AG09319 (cell line): Measurements from ENCODE around the gene TLCD5.

Source experiments
- DNase-seq: peaks from one replicate; pipeline ENCODE4 v3.0.0-alpha.2; 2010; ENCODE audit warnings: low read depth; ENCODE audit errors: extremely low read depth
- TF ChIP-seq, protein P1 (sequence below): IDR thresholded peaks from 2 replicates; pipeline ENCODE4 v1.5.1; 2011; ENCODE audit warnings: low read depth, mild to moderate bottlenecking, inconsistent platforms, low read length, moderate library complexity

TLCD5 gene

DNA sequence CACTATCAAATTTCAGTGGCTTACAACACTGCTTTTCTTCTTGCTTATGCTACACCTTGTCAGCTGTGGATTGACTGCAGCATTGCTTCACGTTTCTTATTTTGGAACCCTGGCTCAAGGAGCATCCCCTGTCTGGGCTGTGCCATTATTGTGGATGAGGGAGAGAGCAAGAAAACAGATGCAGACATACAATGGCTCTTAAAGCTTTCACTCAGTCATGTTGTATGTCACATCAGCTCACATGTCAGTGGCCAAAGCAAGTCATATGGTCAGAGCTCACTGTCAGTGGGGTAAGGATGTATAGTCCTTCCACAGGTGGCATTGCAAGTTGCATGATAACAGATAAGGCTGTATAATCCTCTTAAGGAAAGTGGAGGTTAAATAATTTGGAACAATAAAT is 21.1 kb downstream of the TLCD5 start:
- TF ChIP-seq, protein P1, sequence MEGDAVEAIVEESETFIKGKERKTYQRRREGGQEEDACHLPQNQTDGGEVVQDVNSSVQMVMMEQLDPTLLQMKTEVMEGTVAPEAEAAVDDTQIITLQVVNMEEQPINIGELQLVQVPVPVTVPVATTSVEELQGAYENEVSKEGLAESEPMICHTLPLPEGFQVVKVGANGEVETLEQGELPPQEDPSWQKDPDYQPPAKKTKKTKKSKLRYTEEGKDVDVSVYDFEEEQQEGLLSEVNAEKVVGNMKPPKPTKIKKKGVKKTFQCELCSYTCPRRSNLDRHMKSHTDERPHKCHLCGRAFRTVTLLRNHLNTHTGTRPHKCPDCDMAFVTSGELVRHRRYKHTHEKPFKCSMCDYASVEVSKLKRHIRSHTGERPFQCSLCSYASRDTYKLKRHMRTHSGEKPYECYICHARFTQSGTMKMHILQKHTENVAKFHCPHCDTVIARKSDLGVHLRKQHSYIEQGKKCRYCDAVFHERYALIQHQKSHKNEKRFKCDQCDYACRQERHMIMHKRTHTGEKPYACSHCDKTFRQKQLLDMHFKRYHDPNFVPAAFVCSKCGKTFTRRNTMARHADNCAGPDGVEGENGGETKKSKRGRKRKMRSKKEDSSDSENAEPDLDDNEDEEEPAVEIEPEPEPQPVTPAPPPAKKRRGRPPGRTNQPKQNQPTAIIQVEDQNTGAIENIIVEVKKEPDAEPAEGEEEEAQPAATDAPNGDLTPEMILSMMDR: no peak
- no peak for DNase-seq

DNA sequence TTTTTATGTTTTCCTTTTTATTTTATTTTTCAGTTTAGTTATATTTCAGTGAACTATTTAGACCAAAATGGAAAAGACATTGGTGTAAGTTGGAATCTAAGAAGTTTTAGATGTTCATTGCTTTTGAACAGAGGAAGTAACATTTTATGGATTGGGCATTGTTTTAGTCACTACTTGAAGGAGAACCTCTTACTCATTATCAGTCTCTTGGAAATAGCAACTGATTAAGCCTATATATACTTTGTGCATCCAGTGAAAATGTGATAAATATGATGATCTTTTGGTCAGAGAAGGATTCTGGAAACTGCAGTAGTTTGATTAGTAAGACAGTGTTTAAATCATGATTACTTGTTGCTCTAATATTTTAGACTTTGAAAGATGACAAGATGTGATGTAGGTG is 25.5 kb downstream of the TLCD5 start:
- TF ChIP-seq, protein P1: no peak
- DNase-seq: no peak

DNA sequence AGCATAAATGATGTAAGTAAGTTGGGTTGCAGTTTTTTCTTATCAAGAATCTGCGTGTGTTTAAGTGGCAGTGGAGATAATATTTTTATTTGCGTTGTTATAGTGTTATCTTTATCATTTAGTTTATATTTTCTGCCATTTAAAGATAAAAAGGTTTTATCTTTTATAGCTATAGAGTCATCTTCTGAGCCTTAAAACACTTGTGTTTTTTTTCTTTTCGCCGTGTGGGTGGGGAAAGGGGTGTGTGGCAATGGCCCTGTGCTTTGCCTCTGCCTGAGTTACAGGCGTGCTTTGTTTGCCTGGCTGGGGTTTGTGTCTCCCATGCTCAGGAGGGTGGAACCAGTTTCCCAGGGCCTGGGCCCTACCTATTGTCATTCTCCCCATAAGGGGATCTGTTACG is 27.3 kb downstream of the TLCD5 start:
- TF ChIP-seq, protein P1: no peak
- DNase-seq: no peak

DNA sequence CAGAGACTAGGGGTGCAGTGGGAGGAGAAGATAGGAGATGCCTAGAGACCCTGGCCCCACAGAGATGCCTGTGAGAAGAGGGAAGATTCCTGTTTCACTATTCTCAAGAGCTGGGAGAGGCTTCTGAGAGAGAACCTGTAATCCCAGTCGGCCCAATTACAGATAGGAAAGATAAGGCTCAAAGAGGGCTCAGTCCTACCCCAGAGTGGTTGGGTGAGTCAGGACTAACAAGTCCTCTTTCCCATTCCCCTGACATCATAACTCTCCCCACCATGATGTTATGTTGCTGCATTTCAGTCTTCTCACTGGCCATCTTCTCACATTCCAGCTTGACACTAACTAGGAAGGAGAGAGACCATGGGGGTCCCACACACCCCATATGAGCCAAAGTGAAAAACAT is 29.0 kb downstream of the TLCD5 start:
- DNase-seq: no peak
- TF ChIP-seq, protein P1: no peak

DNA sequence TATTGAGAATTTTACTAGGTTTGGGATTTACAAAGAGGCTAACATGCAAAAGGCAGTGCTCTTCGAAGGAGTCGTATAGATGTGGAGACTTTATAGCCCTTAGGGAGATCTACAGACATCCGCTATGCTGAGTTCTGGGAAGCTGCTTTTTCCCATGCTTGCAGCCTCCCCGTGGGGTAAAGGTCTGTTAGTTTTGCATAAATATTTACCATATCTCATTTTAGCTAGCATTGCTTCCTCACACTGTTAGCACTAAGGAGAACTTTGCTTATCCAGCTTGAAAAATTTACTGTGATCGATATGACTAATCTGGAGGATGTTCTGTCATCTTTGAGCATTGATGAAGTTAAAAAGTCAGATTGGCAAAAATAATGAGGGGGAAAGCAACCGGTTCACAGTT is 29.7 kb downstream of the TLCD5 start:
- TF ChIP-seq, protein P1: no peak
- DNase-seq: no peak

DNA sequence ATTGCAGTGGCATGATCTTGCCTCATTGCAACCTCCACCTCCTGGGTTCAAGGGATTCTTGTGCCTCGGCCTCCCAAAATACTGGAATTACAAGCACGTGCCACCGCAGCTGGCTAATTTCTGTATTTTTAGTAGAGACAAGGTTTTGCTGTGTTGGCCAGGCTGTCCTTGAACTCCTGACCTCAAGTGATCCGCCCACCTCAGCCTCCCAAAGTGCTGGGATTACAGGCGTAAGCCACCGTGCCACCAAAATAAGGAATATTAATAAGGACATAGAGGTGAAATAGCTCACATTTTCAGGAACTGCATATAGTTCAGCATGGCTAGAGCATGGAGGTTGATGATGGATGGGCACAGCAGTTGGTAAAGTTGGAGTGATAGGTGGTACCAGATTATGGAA is 32.5 kb downstream of the TLCD5 start:
- TF ChIP-seq, protein P1: no peak
- no peak for DNase-seq

DNA sequence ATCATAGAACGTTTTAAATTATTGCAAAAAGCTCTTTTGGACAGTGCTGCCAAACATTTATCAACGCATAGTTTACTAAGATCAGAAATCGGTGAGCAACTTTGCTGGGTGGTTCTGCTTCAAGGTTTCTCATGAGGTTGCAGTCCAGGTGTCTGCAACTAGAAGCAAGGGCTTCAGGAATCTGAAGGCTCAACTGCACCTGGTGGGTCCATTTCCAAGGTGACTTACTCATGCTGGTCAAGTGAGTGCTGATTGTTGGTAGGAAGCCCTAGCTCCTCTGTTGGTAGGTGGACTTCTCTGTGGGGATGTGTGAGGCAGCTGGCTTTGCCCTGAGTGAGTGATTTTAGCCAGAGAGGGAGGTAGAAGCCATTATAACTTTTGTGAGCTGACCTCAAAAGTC is 33.6 kb downstream of the TLCD5 start:
- TF ChIP-seq, protein P1: no peak
- DNase-seq: no peak
